ENCODE data around the gene DXO.
"Not testable (repeated sequence)": the region's sequence is repeated elsewhere in the genome, so short reads cannot be mapped to it uniquely, and the experiment has no call there.

DXO gene

DNA sequence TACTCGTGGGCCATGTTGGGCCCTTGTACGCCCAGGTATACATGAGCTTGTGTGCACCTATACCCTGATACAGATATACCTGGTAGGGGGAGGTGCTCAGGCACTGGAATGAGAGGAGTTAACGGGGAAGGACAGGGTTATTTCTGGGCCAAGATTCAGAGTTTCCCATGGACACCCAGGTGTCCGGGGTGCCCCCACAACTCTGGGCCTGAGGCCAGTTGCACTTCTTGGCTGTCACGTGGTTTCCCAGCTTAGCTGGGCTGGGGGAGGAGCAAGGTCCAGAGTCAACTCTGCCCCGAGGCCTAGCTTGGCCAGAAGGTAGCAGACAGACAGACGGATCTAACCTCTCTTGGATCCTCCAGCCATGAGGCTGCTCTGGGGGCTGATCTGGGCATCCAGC, 9.8 kb upstream of the DXO start, which contains the start of gene C4A:
Gene C4A (plus strand): TSS at position 314 of the 400 bp plus-strand sequence. CDS start 51 bp downstream, at position 365.
- in situ Hi-C loops (cut with MboI; ENCODE audit: low pct_unique_long_range_greater_than_20kb, low sequenced_read_pairs); DNase-seq: not testable (repeated sequence)

DNA sequence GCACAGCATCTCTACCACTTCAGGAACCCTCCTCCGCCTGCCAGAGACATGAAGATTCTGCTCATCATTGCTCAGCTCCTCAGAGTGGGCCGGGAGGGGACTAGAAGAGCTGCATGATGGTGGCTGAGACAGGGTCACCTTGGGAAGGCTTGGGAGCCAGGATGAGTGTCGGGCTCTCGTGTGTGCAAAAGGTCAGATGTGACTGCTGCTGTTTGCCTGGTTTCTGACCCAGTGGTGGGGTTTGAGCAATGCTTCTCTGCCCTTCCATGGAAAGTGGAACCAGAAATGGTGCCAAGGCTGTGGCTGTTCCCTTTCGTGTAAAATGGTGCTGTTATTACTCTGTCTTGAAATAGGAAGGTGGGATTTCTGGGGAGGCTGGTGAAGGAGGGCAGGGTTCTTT, 9.1 kb upstream of the DXO start:
- DNase-seq; in situ Hi-C loops (cut with MboI; ENCODE audit: low pct_unique_long_range_greater_than_20kb, low sequenced_read_pairs): not testable (repeated sequence)

DNA sequence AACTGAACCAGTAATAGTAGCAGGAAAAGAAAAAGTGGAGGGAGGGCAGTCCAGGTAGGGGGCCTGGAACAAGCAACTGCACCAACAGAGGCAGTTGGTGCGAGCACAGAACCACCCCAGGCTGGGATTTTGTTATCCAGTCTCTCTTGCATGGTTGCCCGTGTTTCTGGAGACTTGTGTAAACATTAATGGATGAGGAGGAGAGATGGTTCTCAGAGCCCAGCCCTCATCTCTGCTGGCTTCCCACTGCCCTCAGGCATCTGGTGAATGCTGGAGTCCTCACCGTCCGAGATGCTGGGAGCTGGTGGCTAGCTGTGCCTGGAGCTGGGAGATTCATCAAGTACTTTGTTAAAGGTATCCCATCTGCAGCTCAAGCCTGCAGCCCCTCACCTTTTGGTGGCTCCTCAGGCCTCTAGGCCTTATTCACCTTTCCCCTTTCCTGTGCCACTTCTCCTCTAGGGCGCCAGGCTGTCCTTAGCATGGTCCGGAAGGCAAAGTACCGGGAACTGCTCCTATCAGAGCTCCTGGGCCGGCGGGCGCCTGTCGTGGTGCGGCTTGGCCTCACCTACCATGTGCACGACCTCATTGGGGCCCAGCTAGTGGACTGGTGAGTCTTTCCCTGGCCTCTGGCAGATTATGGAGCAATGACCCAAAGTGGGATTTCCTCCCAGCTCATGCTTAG, 8.4 kb upstream of the DXO start:
- DNase-seq; in situ Hi-C loops (cut with MboI; ENCODE audit: low pct_unique_long_range_greater_than_20kb, low sequenced_read_pairs): not testable (repeated sequence)

GRCh38 chr6:31979238-31979898, 7.4 kb upstream of the DXO start:
- DNase-seq, result no peak
- in situ Hi-C loops (cut with MboI; ENCODE audit: low pct_unique_long_range_greater_than_20kb, low sequenced_read_pairs), result no loop called here

DNA sequence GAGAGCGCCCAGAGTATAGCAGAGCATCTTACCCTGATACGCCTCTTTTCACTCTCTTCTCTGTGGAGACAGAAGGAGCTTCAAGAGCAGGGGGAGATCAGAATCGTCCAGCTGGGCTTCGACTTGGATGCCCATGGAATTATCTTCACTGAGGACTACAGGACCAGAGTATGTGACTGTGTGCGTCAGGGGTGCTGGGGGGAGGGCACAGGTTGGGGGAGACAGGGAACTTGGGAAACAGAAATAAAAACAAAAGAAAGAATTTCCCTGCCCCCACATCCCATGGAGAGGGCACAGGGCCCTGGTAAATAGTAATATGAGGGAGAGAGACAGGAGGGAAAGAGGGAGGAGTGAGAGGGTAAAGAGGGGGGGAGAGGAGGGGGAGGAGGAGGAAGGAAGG, 6.9 kb upstream of the DXO start:
- in situ Hi-C loops (cut with MboI; ENCODE audit: low pct_unique_long_range_greater_than_20kb, low sequenced_read_pairs), result no loop called here
- DNase-seq, result no peak

GRCh38 chr6:31977816-31978431, 6.0 kb upstream of the DXO start:
- no peak for DNase-seq
- in situ Hi-C loops (cut with MboI; ENCODE audit: low pct_unique_long_range_greater_than_20kb, low sequenced_read_pairs), result no loop called here

DNA sequence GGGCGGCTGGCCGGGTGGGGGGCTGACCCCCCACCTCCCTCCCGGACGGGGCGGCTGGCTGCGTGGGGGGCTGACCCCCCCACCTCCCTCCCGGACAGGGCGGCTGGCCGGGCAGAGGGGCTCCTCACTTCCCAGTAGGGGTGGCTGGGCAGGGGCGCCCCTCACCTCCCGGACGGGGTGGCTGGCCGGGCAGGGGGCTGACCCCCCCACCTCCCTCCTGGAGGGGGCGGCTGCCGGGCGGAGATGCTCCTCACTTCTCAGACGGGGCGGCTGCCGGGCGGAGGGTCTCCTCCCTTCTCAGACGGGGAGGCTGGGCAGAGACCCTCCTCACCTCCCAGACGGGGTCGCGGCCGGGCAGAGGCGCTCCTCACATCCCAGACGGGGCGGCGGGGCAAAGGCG, 4.1 kb upstream of the DXO start:
- DNase-seq; in situ Hi-C loops (cut with MboI; ENCODE audit: low pct_unique_long_range_greater_than_20kb, low sequenced_read_pairs): not testable (repeated sequence)

DNA sequence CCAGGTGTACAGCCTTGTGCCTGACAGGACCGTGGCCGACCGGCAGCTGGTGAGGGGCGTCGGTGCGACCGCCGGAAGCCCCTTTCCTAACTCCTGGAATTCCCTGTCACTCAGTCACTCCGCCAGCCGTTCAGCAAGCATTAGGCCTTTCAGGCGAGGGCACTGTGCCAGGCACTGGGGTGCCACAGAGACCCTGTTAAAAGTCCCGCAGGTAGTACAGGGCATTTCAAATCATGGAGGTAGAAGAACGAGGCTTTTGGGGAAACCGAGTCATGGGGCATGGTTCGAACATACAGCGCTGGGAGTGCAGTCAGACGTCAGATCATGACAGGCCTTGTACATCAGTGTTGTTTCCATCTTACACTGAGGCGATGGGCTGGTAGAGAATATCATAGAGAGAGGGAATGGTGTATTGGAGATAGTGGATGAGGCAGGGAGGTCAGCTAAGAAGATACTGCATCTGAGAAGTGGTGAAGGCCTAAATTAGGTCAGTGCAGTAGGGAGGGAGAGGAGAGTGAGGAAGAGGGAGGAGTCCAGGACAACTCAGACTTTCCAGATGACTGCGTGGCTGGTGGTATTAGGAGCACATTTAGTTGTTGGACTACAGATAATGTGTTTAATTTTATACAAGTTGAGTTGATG, 892 bp upstream of the DXO start:
- no peak for DNase-seq
- in situ Hi-C loops (cut with MboI; ENCODE audit: low pct_unique_long_range_greater_than_20kb, low sequenced_read_pairs), result no loop called here

DNA sequence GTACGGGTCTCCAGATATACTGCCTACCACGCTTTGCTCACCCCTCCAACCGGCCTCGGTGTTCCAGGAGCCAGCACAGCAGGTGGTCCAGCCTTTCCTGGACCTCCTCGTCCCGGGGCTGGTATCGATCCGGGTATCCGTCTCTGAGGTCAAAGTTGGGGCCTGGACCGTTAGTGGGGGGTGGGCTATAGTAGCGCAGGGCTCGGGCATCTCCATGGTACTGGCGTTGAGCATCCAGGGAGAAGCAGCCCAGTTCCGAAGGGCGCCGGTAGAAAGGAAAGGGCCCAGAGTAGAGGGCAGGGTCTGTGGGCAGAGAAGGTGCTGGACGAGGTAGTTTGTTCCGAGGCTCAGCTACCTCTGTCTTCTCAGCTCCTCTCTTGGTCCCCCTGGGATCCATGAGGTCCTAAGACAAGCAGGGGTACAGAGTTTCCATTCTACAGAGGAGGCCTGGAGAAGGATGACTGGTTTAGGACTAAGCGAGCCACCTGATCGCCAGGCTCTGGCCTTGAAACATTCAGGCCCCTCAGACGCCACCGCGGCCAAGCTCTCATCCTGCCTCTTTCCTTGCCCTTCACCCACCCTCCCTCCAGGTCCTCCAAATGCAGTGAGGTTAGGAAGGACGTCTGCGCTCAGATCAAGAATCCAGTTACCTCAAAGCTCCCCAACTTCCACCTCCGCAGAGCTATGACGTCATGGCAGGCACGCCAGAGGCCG, 502 bp downstream of the DXO start:
- no peak for DNase-seq
- in situ Hi-C loops (cut with MboI; ENCODE audit: low pct_unique_long_range_greater_than_20kb, low sequenced_read_pairs), result no loop called here

GRCh38 chr6:31970604-31971271, 1.2 kb downstream of the DXO start:
- no peak for DNase-seq
- in situ Hi-C loops (cut with MboI; ENCODE audit: low pct_unique_long_range_greater_than_20kb, low sequenced_read_pairs), result no loop called here

DNA sequence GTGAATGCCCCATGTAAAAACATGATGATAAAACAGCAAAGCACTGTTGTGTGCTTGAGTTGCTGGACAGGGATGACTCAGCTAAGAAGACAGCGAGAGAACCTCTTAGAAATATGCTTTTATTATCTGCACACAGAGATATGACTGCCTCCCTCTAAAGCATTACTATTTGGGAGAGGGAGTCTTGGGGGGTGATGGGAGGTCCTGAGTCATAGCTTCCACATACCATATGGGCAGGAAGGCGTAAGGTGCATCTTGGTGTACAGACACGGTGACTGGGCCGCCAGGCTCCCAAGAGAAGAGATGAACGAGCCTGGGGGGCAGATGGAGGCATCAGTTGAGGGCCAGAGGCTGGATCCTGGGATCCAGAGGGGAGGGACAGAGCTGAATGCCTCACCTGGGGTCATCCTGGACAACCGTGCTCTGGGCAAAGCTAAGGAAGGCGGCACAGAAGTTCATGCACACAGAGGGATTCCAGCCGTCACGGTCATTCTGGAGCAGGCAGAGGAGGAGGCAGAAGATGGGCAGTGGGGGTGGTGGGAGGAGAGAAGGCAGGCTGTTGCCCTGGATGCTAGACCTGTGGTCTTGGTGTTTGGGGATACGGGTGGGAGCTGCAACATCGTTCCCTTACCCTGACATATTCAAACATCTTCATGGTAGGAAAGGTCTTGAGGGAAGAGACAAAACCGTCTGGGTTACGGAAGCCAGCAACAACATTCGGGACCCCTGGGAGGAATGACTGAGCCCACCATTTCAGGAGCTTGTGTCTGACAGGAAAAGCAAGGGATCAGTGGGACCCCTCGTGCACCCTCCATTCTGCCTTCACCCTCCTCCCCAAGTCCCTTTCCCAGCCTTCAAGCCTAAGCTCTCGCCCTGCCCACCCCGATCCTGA, 2.0 kb downstream of the DXO start:
- DNase-seq, result no peak
- in situ Hi-C loops (cut with MboI; ENCODE audit: low pct_unique_long_range_greater_than_20kb, low sequenced_read_pairs), result no loop called here

DNA sequence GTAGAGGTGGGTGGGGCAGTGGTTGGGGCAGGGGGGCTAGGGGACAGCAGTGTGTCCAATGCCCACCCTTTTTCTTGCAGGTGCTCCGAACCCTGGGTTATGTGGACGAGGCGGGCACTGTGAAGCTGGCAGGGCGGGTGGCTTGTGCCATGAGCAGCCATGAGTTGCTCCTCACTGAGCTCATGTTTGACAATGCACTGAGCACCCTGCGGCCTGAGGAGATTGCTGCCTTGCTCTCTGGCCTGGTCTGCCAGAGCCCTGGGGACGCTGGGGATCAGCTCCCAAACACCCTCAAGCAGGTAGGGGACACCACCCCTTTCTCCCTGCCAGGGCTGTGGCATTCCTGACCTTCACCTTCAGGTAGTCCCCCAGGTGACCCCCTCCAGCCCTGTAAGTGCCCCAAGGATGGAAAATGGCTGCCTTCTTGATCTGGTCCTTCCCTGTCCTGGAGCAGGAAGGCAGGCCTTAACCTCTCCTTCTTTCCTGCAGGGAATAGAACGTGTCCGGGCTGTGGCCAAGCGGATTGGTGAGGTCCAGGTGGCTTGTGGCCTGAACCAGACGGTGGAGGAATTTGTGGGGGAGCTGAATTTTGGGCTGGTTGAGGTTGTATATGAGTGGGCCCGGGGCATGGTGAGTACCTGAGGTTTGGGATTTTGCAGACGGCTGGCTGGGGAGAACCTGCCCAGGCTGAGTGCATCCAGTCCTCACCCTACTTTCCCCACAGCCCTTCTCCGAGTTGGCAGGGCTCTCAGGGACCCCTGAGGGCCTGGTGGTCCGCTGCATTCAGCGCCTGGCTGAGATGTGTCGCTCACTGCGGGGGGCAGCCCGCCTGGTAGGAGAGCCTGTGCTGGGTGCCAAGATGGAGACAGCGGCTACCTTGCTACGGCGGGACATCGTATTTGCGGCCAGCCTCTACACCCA, 2.9 kb downstream of the DXO start:
- in situ Hi-C loops (cut with MboI; ENCODE audit: low pct_unique_long_range_greater_than_20kb, low sequenced_read_pairs), result no loop called here
- DNase-seq, result no peak

- DNase-seq, result no peak
- in situ Hi-C loops (cut with MboI; ENCODE audit: low pct_unique_long_range_greater_than_20kb, low sequenced_read_pairs), result no loop called here
Observed at GRCh38 chr6:31968326-31968725, 3.6 kb downstream of the DXO start.

- in situ Hi-C loops (cut with MboI; ENCODE audit: low pct_unique_long_range_greater_than_20kb, low sequenced_read_pairs), result no loop called here
- no peak for DNase-seq
Observed at GRCh38 chr6:31967926-31968320, 4.0 kb downstream of the DXO start.

GRCh38 chr6:31966997-31967925, 4.7 kb downstream of the DXO start:
- in situ Hi-C loops (cut with MboI; ENCODE audit: low pct_unique_long_range_greater_than_20kb, low sequenced_read_pairs), result no loop called here
- DNase-seq, result no peak

- in situ Hi-C loops (cut with MboI; ENCODE audit: low pct_unique_long_range_greater_than_20kb, low sequenced_read_pairs), result no loop called here
- DNase-seq, result no peak
Observed at GRCh38 chr6:31966506-31966905, 5.4 kb downstream of the DXO start.

Measured in KBM-7 (cell line).